Lower lobe of right lung (tissue), 2 donors: ENCODE results near the gene SNRPN. TPM values are rescaled to one million over a fixed set of nuclear protein-coding genes. Genes with fewer than 3 reads are reported as not detected.
"Not testable (repeated sequence)": the region's sequence is repeated elsewhere in the genome, so short reads cannot be mapped to it uniquely, and the experiment has no call there.

ENCODE experiments used
- ATAC-seq, 2 donors: fragments of 200-7000 bp; cut with Tn5 transposase; one replicate each; pipeline ENCODE4 v1.9.1; 2020 to 2022; ENCODE audit warnings: mild to moderate bottlenecking in 2 of 2, moderate library complexity in 2 of 2
- DNase-seq: peaks from one replicate; pipeline ENCODE4 v3.0.0-alpha.2; 2020
- H3K27ac ChIP-seq: fragments of 200-600 bp; one replicate; pipeline ENCODE4 v1.8.0; 2022
- H3K27me3 ChIP-seq: fragments of 200-600 bp; one replicate; pipeline ENCODE4 v1.8.0; 2022; ENCODE audit warnings: low read depth
- H3K36me3 ChIP-seq: fragments of 200-600 bp; one replicate; pipeline ENCODE4 v1.8.0; 2022; ENCODE audit warnings: mild to moderate bottlenecking
- H3K4me1 ChIP-seq: fragments of 200-600 bp; one replicate; pipeline ENCODE4 v1.8.0; 2022
- H3K4me3 ChIP-seq: fragments of 200-600 bp; one replicate; pipeline ENCODE4 v1.8.0; 2022; ENCODE audit warnings: mild to moderate bottlenecking
- H3K9me3 ChIP-seq: fragments of 200-600 bp; one replicate; pipeline ENCODE4 v1.8.0; 2022
- CTCF ChIP-seq: fragments of 200-600 bp; IDR thresholded peaks from one replicate; pipeline ENCODE4 v1.8.0; 2022; ENCODE audit warnings: antibody characterized with exemption, mild to moderate bottlenecking
- intact Hi-C: fragments of 100-400 bp; cut with DNase I; formaldehyde crosslinking; loops from one replicate; pipeline ENCODE4 v1.11.0; 2022
- long read RNA-seq: library from polyadenylated mRNA; unstranded; transcript quantifications from one replicate; pipeline ENCODE4 v2.0.0, GENCODE V29; 2021
- total RNA-seq: library from RNA; stranded (reverse); fragmentation: NEBNext Ultra II Directional; extraction: Animal tissue kit (Norgen Biotek cat#: 25700); gene quantifications from one replicate; pipeline ENCODE4 v1.2.1, GENCODE V29; 2021
- donor health status: DM: no; HTN: yes; CAD: no; lungs with severe emphysema.

The SNRPN gene
- total RNA-seq: 76.4 TPM
- long read RNA-seq, transcript SNRPN-202 (10 exons, 1,528 nt): major isoform, 74 of 101 reads
- long read RNA-seq, partial matches to known transcripts: 12 of 101 reads
- long read RNA-seq, other reads (novel, unspliced or antisense): 14 of 101 reads

- H3K36me3 ChIP-seq: no peaks in the 10 kb centered on the region
- peaks cover 6% of the 10 kb centered on the region for H3K9me3 ChIP-seq
- intact Hi-C loops: no loop called here
- H3K27ac ChIP-seq: peak within 1 kb of the TSS; percentile 87
- DNase-seq: peak; percentile 85
- peak; percentile 86 to 90 for ATAC-seq
- no peaks in the 10 kb centered on the region for H3K27me3 ChIP-seq
- H3K4me1 ChIP-seq: no peaks in the 10 kb centered on the region
- H3K4me3 ChIP-seq: peak within 1 kb of the TSS; percentile 67
- TF ChIP-seq CTCF: no peak
These were observed at the start of gene SNRPN, which contains the start of gene SNURF for GRCh38 chr15:24954783-24955530. Gene SNRPN, plus strand, starts transcription at chr15:24954987. Its CDS starts 19,467 bp downstream, at chr15:24974454. Gene SNURF, plus strand, starts transcription at chr15:24954987. Its CDS starts 62 bp downstream, at chr15:24955049.

GRCh38 chr15:24916305-24917009 lies 38.3 kb upstream of the SNRPN start:
- H3K4me1 ChIP-seq: no peaks in the 10 kb centered on the region
- intact Hi-C loops: no loop called here
- H3K27ac ChIP-seq: no peak overlapping the region
- H3K27me3 ChIP-seq: no peaks in the 10 kb centered on the region
- DNase-seq (no peak), ATAC-seq (no peak)
- H3K36me3 ChIP-seq: no peaks in the 10 kb centered on the region
- no peak for TF ChIP-seq CTCF
- no peak overlapping the region for H3K4me3 ChIP-seq
- H3K9me3 ChIP-seq: peaks cover 3% of the 10 kb centered on the region

- no peak overlapping the region for H3K27ac ChIP-seq
- TF ChIP-seq CTCF: no peak
- no peaks in the 10 kb centered on the region for H3K36me3 ChIP-seq
- H3K4me3 ChIP-seq: no peak overlapping the region
- intact Hi-C loops: no loop called here
- H3K4me1 ChIP-seq: no peaks in the 10 kb centered on the region
- peaks cover 3% of the 10 kb centered on the region for H3K9me3 ChIP-seq
- H3K27me3 ChIP-seq: no peaks in the 10 kb centered on the region
- ATAC-seq (no peak), DNase-seq (no peak)
These were observed 37.4 kb upstream of the SNRPN start for GRCh38 chr15:24917431-24917830.

GRCh38 chr15:24919446-24919845 lies 35.3 kb upstream of the SNRPN start:
- intact Hi-C loops: no loop called here
- ATAC-seq: no peak
- no peaks in the 10 kb centered on the region for H3K4me1 ChIP-seq
- H3K9me3 ChIP-seq: peaks cover 3% of the 10 kb centered on the region
- H3K27me3 ChIP-seq: no peaks in the 10 kb centered on the region
- no peak overlapping the region for H3K4me3 ChIP-seq
- TF ChIP-seq CTCF: no peak
- no peak for DNase-seq
- no peaks in the 10 kb centered on the region for H3K36me3 ChIP-seq
- H3K27ac ChIP-seq: no peak overlapping the region

GRCh38 chr15:24922781-24923180 lies 32.0 kb upstream of the SNRPN start:
- DNase-seq, ATAC-seq, H3K36me3 ChIP-seq, H3K4me3 ChIP-seq, intact Hi-C loops, H3K4me1 ChIP-seq, H3K9me3 ChIP-seq, H3K27ac ChIP-seq, H3K27me3 ChIP-seq: not testable (repeated sequence)

GRCh38 chr15:24924153-24924552 lies 30.6 kb upstream of the SNRPN start:
- intact Hi-C loops: no loop called here
- H3K36me3 ChIP-seq: no peaks in the 10 kb centered on the region
- no peak overlapping the region for H3K27ac ChIP-seq
- H3K9me3 ChIP-seq: no peaks in the 10 kb centered on the region
- no peak for TF ChIP-seq CTCF
- no peak for DNase-seq
- no peaks in the 10 kb centered on the region for H3K27me3 ChIP-seq
- no peak for ATAC-seq
- no peaks in the 10 kb centered on the region for H3K4me1 ChIP-seq
- H3K4me3 ChIP-seq: no peak overlapping the region
